ENCODE data around the gene NCOR1. TPM values are rescaled to one million over a fixed set of nuclear protein-coding genes. Genes with fewer than 3 reads are reported as not detected.

Gene NCOR1
- total RNA-seq, 2 experiments from 2014 or later = 118 TPM

DNA sequence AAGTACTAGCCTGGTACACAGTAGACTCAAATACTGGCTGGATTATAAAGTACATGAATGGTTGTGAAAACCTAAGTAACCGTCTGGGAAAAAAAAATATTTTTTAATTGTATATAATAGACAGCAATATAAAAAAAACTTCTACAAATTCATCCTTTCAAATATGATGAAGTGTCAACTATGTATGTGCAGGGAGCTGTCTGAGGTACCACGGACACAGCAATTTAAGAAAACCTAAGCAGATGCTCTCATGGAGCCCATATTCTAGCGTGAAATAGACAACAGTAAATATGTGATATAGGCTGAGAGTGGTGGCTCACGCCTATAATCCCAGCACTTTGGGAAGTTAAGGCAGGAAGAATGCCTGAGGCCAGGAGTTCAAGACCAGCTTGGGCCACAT lies 111.1 kb downstream of the NCOR1 start:
- peaks cover 79% of the 10 kb centered on the region for H3K36me3 Mint-ChIP-seq (ENCODE audit: low read depth)
- no peak overlapping the region for H3K4me3 ChIP-seq (ENCODE audit: low read length)
- H3K4me3 Mint-ChIP-seq = no peak overlapping the region
- H3K27me3 Mint-ChIP-seq = no peaks in the 10 kb centered on the region
- CTCF ChIA-PET = no interaction called here
- no peaks in the 10 kb centered on the region for H3K9me3 ChIP-seq (ENCODE audit: control insufficient read depth in 1 of 2, insufficient read depth in 1 of 2, low read length in 2 of 2)
- ATAC-seq (ENCODE audit: poor library complexity) = no peak
- H3K36me3 ChIP-seq (ENCODE audit: insufficient read depth, low read length) = peaks cover 54% of the 10 kb centered on the region
- no peaks in the 10 kb centered on the region for H3K9me3 Mint-ChIP-seq
- peaks cover 7% of the 10 kb centered on the region for H3K4me1 Mint-ChIP-seq (ENCODE audit: low read depth)
- DNase-seq = no peak
- H3K27ac ChIP-seq (ENCODE audit: low read depth in 1 of 2, low read length in 2 of 2) = no peak overlapping the region
- no peak overlapping the region for H3K27ac Mint-ChIP-seq
- no peaks in the 10 kb centered on the region for H3K27me3 ChIP-seq (ENCODE audit: control insufficient read depth in 1 of 2, insufficient read depth in 2 of 2, low read length in 2 of 2)
- TF ChIP-seq, protein P1, sequence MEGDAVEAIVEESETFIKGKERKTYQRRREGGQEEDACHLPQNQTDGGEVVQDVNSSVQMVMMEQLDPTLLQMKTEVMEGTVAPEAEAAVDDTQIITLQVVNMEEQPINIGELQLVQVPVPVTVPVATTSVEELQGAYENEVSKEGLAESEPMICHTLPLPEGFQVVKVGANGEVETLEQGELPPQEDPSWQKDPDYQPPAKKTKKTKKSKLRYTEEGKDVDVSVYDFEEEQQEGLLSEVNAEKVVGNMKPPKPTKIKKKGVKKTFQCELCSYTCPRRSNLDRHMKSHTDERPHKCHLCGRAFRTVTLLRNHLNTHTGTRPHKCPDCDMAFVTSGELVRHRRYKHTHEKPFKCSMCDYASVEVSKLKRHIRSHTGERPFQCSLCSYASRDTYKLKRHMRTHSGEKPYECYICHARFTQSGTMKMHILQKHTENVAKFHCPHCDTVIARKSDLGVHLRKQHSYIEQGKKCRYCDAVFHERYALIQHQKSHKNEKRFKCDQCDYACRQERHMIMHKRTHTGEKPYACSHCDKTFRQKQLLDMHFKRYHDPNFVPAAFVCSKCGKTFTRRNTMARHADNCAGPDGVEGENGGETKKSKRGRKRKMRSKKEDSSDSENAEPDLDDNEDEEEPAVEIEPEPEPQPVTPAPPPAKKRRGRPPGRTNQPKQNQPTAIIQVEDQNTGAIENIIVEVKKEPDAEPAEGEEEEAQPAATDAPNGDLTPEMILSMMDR (IDR thresholded peaks at IDR 0.05) = no peak
- POLR2A ChIA-PET = no interaction called here
- H3K4me1 ChIP-seq (ENCODE audit: insufficient read depth, low read length) = no peaks in the 10 kb centered on the region
- intact Hi-C loops (cut with DNase I, micrococcal nuclease) = no loop called here

DNA sequence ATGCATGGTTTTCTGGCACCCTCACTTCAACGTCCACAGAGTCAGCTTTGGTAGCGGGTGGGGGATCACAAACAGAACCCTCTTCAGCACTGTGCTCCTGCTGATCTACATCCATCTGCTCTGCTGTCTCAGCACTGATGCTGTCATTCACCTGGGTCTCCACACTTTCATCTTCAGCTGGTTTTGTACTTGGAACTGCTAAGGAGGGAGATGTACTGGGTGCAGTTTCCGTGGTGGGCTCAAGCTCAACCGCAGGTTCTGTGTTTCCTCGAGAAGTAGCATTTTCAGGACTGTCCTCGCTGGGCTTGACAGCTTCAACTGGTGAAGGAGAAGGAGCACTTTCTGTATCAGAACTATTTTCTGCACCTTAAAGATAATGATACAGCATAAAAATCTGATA lies 113.9 kb downstream of the NCOR1 start:
- POLR2A ChIA-PET = no interaction called here
- intact Hi-C loops (cut with DNase I, micrococcal nuclease) = no loop called here
- no peaks in the 10 kb centered on the region for H3K9me3 Mint-ChIP-seq
- no peak overlapping the region for H3K27ac ChIP-seq (ENCODE audit: low read depth in 1 of 2, low read length in 2 of 2)
- CTCF ChIA-PET = no interaction called here
- H3K4me1 ChIP-seq (ENCODE audit: insufficient read depth, low read length) = no peaks in the 10 kb centered on the region
- no peak for ATAC-seq (ENCODE audit: poor library complexity)
- H3K36me3 Mint-ChIP-seq (ENCODE audit: low read depth) = peaks cover 80% of the 10 kb centered on the region
- H3K27me3 ChIP-seq (ENCODE audit: control insufficient read depth in 1 of 2, insufficient read depth in 2 of 2, low read length in 2 of 2) = no peaks in the 10 kb centered on the region
- no peak for DNase-seq
- H3K36me3 ChIP-seq (ENCODE audit: insufficient read depth, low read length) = peaks cover 69% of the 10 kb centered on the region
- no peaks in the 10 kb centered on the region for H3K9me3 ChIP-seq (ENCODE audit: control insufficient read depth in 1 of 2, insufficient read depth in 1 of 2, low read length in 2 of 2)
- H3K4me3 ChIP-seq (ENCODE audit: low read length) = no peak overlapping the region
- H3K27me3 Mint-ChIP-seq = no peaks in the 10 kb centered on the region
- peaks cover 12% of the 10 kb centered on the region for H3K4me1 Mint-ChIP-seq (ENCODE audit: low read depth)
- no peak overlapping the region for H3K4me3 Mint-ChIP-seq
- no peak overlapping the region for H3K27ac Mint-ChIP-seq
- TF ChIP-seq, protein P1 (IDR thresholded peaks at IDR 0.05) = no peak

DNA sequence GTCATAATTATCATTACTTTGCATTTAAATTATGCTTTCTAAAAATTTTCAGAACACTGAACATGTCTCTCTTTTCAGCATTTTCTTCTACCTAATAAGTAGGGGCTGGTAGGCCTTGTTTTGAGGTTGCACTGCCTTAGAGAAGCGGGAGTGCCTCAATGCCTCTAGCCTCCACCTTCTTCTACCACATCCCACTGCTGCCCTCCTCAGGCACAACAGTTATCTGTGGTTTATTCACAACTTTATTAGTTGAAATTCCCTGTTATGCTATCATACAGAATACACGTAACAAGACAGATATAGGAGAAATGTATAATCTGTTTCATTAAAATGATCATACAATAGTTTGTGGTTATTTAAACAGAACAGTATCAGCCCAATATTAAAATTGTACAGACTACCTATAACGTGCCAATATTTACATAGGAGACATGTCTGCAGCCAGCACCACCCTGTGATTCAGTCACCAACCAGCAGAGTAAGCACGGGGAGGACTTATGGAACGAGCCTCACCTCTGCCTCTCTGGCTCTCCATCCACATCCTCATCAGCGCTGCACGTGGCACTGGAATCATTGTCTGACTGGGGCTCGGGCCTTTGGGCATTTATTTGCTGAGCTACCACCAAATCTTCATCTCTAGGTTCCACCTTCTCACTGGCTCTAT lies 114.5 kb downstream of the NCOR1 start:
- H3K27me3 Mint-ChIP-seq = no peaks in the 10 kb centered on the region
- no peaks in the 10 kb centered on the region for H3K9me3 ChIP-seq (ENCODE audit: control insufficient read depth in 1 of 2, insufficient read depth in 1 of 2, low read length in 2 of 2)
- H3K4me1 Mint-ChIP-seq (ENCODE audit: low read depth) = peaks cover 12% of the 10 kb centered on the region
- no peaks in the 10 kb centered on the region for H3K4me1 ChIP-seq (ENCODE audit: insufficient read depth, low read length)
- DNase-seq (peak in 1 of 14 experiments; percentile 6), ATAC-seq (ENCODE audit: poor library complexity) (no peak)
- TF ChIP-seq, protein P1 (IDR thresholded peaks at IDR 0.05) = no peak
- H3K27me3 ChIP-seq (ENCODE audit: control insufficient read depth in 1 of 2, insufficient read depth in 2 of 2, low read length in 2 of 2) = no peaks in the 10 kb centered on the region
- H3K36me3 Mint-ChIP-seq (ENCODE audit: low read depth) = peaks cover 78% of the 10 kb centered on the region
- H3K27ac ChIP-seq (ENCODE audit: low read depth in 1 of 2, low read length in 2 of 2) = no peak overlapping the region
- H3K36me3 ChIP-seq (ENCODE audit: insufficient read depth, low read length) = peaks cover 66% of the 10 kb centered on the region
- no peaks in the 10 kb centered on the region for H3K9me3 Mint-ChIP-seq
- intact Hi-C loops (cut with DNase I, micrococcal nuclease) = no loop called here
- H3K4me3 ChIP-seq (ENCODE audit: low read length) = no peak overlapping the region
- H3K27ac Mint-ChIP-seq = no peak overlapping the region
- ChIA-PET POLR2A (no interaction called here), CTCF (interaction anchor here (0.6 kb wide), 1 partner anchor 16 kb away, joined by 4 read pairs; no protein-coding TSS in a partner anchor)
- no peak overlapping the region for H3K4me3 Mint-ChIP-seq
